Erythroblast (primary cell): ENCODE measurements around the gene CACNA1H.

Experiments
- DNase-seq, 2 experiments: peaks; one replicate each; lab custom pipeline; 2025; lab: John Stamatoyannopoulos, UW
- GATA1 ChIP-seq: IDR thresholded peaks from 2 replicates; pipeline ENCODE4 v1.6.1; 2011; ENCODE audit warnings: low read depth, mild to moderate bottlenecking, control low read depth, low read length, moderate library complexity
- POLR2A ChIP-seq: IDR thresholded peaks from 2 replicates; pipeline ENCODE4 v1.6.1; 2011; ENCODE audit warnings: mild to moderate bottlenecking, low read length

The CACNA1H gene

GRCh38 chr16:1211451-1212268 is 58.8 kb downstream of the CACNA1H start:
- no peak for DNase-seq
- no peak for TF ChIP-seq GATA1
- peak; percentile 42 for TF ChIP-seq POLR2A

GRCh38 chr16:1212616-1213194 is 59.8 kb downstream of the CACNA1H start:
- no peak for DNase-seq
- TF ChIP-seq POLR2A, result no peak
- no peak for TF ChIP-seq GATA1

- no peak for TF ChIP-seq GATA1
- TF ChIP-seq POLR2A, result peak; percentile 64
- no peak for DNase-seq
Measured at GRCh38 chr16:1213231-1213630, 60.3 kb downstream of the CACNA1H start.

GRCh38 chr16:1213796-1214372 is 61.0 kb downstream of the CACNA1H start:
- no peak for DNase-seq
- TF ChIP-seq GATA1 (no peak), POLR2A (no peak)

GRCh38 chr16:1214719-1215118 is 61.8 kb downstream of the CACNA1H start:
- DNase-seq, result no peak
- TF ChIP-seq POLR2A (peak; percentile 45), GATA1 (no peak)

GRCh38 chr16:1215574-1216295 is 62.8 kb downstream of the CACNA1H start:
- DNase-seq, result no peak
- no peak for TF ChIP-seq GATA1
- peak; percentile 50 for TF ChIP-seq POLR2A

- TF ChIP-seq GATA1, result no peak
- TF ChIP-seq POLR2A, result peak; percentile 13
- no peak for DNase-seq
Measured at GRCh38 chr16:1216296-1216619, 63.4 kb downstream of the CACNA1H start.

GRCh38 chr16:1216681-1217400 is 63.9 kb downstream of the CACNA1H start:
- peak; percentile 42 for TF ChIP-seq POLR2A
- no peak for TF ChIP-seq GATA1
- no peak for DNase-seq

- DNase-seq, result no peak
- no peak for TF ChIP-seq GATA1
- TF ChIP-seq POLR2A, result peak; percentile 29
Measured at GRCh38 chr16:1217526-1217925, 64.6 kb downstream of the CACNA1H start.

- DNase-seq, result no peak
- TF ChIP-seq GATA1 (no peak), POLR2A (peak; percentile 11)
Measured at GRCh38 chr16:1218061-1218929, 65.4 kb downstream of the CACNA1H start.

- DNase-seq, result no peak
- TF ChIP-seq POLR2A, result peak; percentile 11
- no peak for TF ChIP-seq GATA1
Measured at GRCh38 chr16:1218930-1219611, 66.2 kb downstream of the CACNA1H start.
